Suprapubic skin (tissue), 4 donors: ENCODE results near the gene VPS25. TPM values are rescaled to one million over a fixed set of nuclear protein-coding genes. Genes with fewer than 3 reads are reported as not detected.

Experiments used
- DNase-seq, 2 donors: peaks; one replicate each; pipeline ENCODE4 v3.0.0-alpha.2; 2019; ENCODE audit warnings: low spot score in 2 of 2
- H3K27ac ChIP-seq: fragments of 200-600 bp; sonication (generic); one replicate; pipeline ENCODE4 v1.5.1; 2019
- H3K27me3 ChIP-seq: fragments of 200-600 bp; sonication (generic); one replicate; pipeline ENCODE4 v1.5.1; 2019
- H3K36me3 ChIP-seq: fragments of 200-600 bp; sonication (generic); one replicate; pipeline ENCODE4 v1.5.1; 2019
- H3K4me1 ChIP-seq: fragments of 200-600 bp; sonication (generic); one replicate; pipeline ENCODE4 v1.5.1; 2019
- H3K4me3 ChIP-seq: fragments of 200-600 bp; sonication (generic); one replicate; pipeline ENCODE4 v1.5.1; 2019; ENCODE audit warnings: mild to moderate bottlenecking
- H3K9me3 ChIP-seq: fragments of 200-600 bp; sonication (generic); one replicate; pipeline ENCODE4 v1.5.1; 2019
- CTCF ChIP-seq, 2 donors: fragments of 200-600 bp in 1 of 2; fragments of 450-650 bp in 1 of 2; sonication (generic) in 1 of 2; IDR thresholded peaks; one replicate each; pipeline ENCODE4 v1.5.1; 2016 to 2019; ENCODE audit warnings: antibody characterized with exemption in 2 of 2, mild to moderate bottlenecking in 1 of 2, moderate library complexity in 1 of 2
- EP300 ChIP-seq: sonication (generic); formaldehyde crosslinking; IDR thresholded peaks from one replicate; pipeline ENCODE4 v1.6.1; 2017; ENCODE audit warnings: antibody characterized with exemption
- POLR2A ChIP-seq, 2 donors: fragments of 450-650 bp; IDR thresholded peaks; one replicate each; pipeline ENCODE4 v1.6.1; 2017; ENCODE audit warnings: antibody characterized with exemption in 2 of 2, mild to moderate bottlenecking in 2 of 2, moderate library complexity in 2 of 2
- POLR2AphosphoS5 ChIP-seq, 3 donors: sonication (generic); formaldehyde crosslinking; IDR thresholded peaks; one replicate each; pipeline ENCODE4 v1.6.1; 2017; ENCODE audit warnings: antibody characterized with exemption in 3 of 3
- whole genome bisulfite sequencing: methylation state at CpG from one replicate; pipeline ENCODE4 v1.1.5; 2018; 5-methylcytosine and 5-hydroxymethylcytosine counted together
- total RNA-seq, 4 donors: library from RNA; depleted of rRNA; stranded (reverse); fragments of >200 nt; gene quantifications; one replicate each; pipeline ENCODE4 v1.1.0, GENCODE V29; 2016

VPS25 gene
- total RNA-seq, 4 donors from 2014 or later, result 49.1 to 66.5 (median 59.0) TPM

- Histone ChIP-seq H3K4me3 (peak overlapping the region; percentile 61), H3K9me3 (no peaks in the 10 kb centered on the region), H3K36me3 (no peaks in the 10 kb centered on the region), H3K27ac (peak overlapping the region; percentile 94), H3K4me1 (peaks cover 34% of the 10 kb centered on the region), H3K27me3 (no peaks in the 10 kb centered on the region)
- under 1% methylated on average over 24 of the region's 32 CpGs for WGBS
- TF ChIP-seq POLR2A (IDR thresholded peaks at IDR 0.05) (no peak), CTCF (IDR thresholded peaks at IDR 0.05) (no peak), EP300 (no peak), POLR2AphosphoS5 (IDR thresholded peaks at IDR 0.05) (no peak)
- peak; percentile 76 to 87 for DNase-seq
These were observed 28.9 kb upstream of the VPS25 start for GRCh38 chr17:42744283-42744805.

GRCh38 chr17:42744806-42745617, 28.2 kb upstream of the VPS25 start, which contains the start of gene EZH1:
Gene EZH1 (minus strand): TSS chr17:42745040. CDS start chr17:42728941, 16,099 bp downstream.
- no peaks in the 10 kb centered on the region for H3K36me3 ChIP-seq
- H3K27me3 ChIP-seq, result no peaks in the 10 kb centered on the region
- peak; percentile 94 to 95 for DNase-seq
- peak within 1 kb of the TSS; percentile 94 for H3K27ac ChIP-seq
- peaks cover 40% of the 10 kb centered on the region for H3K4me1 ChIP-seq
- H3K9me3 ChIP-seq, result no peaks in the 10 kb centered on the region
- peak within 1 kb of the TSS; percentile 61 for H3K4me3 ChIP-seq
- WGBS, result 7% methylated on average over 39 of the region's 50 CpGs
- TF ChIP-seq CTCF (IDR thresholded peaks at IDR 0.05) (peak in 1 of 2 donors; percentile 11), POLR2A (IDR thresholded peaks at IDR 0.05) (peak in 1 of 2 donors; percentile 85), POLR2AphosphoS5 (IDR thresholded peaks at IDR 0.05) (peak; percentile 62 to 77 (median 62)), EP300 (no peak)

- 60% methylated on average over 7 of the region's 7 CpGs for WGBS
- no peak for DNase-seq
- no peaks in the 10 kb centered on the region for H3K9me3 ChIP-seq
- no peak for TF ChIP-seq POLR2A (IDR thresholded peaks at IDR 0.05)
- TF ChIP-seq CTCF (IDR thresholded peaks at IDR 0.05), result no peak
- no peak for TF ChIP-seq EP300
- TF ChIP-seq POLR2AphosphoS5 (IDR thresholded peaks at IDR 0.05), result no peak
- no peaks in the 10 kb centered on the region for H3K36me3 ChIP-seq
- no peaks in the 10 kb centered on the region for H3K27me3 ChIP-seq
- peak overlapping the region; percentile 87 for H3K27ac ChIP-seq
- H3K4me3 ChIP-seq, result no peak overlapping the region
- H3K4me1 ChIP-seq, result peaks cover 51% of the 10 kb centered on the region
These were observed 24.9 kb upstream of the VPS25 start for GRCh38 chr17:42748202-42748907.

- TF ChIP-seq CTCF (IDR thresholded peaks at IDR 0.05) (no peak), EP300 (no peak), POLR2A (IDR thresholded peaks at IDR 0.05) (no peak), POLR2AphosphoS5 (IDR thresholded peaks at IDR 0.05) (no peak)
- H3K27me3 ChIP-seq, result no peaks in the 10 kb centered on the region
- H3K27ac ChIP-seq, result peak overlapping the region; percentile 87
- DNase-seq, result no peak
- H3K4me3 ChIP-seq, result no peak overlapping the region
- peaks cover 43% of the 10 kb centered on the region for H3K4me1 ChIP-seq
- no peaks in the 10 kb centered on the region for H3K9me3 ChIP-seq
- H3K36me3 ChIP-seq, result no peaks in the 10 kb centered on the region
- WGBS, result 64% methylated on average over 11 of the region's 11 CpGs
These were observed 24.1 kb upstream of the VPS25 start for GRCh38 chr17:42748908-42749798.
